Activated CD4-positive, alpha-beta T cell treated with anti-CD3 and anti-CD28 coated beads for 24 hours (primary cell): ENCODE data around the gene MDFIC.

ENCODE experiments used
- DNase-seq, 2 donors: peaks; one replicate each; pipeline ENCODE4 v3.0.0-alpha.2; 2020; ENCODE audit warnings: low read depth in 2 of 2

Gene MDFIC

DNA sequence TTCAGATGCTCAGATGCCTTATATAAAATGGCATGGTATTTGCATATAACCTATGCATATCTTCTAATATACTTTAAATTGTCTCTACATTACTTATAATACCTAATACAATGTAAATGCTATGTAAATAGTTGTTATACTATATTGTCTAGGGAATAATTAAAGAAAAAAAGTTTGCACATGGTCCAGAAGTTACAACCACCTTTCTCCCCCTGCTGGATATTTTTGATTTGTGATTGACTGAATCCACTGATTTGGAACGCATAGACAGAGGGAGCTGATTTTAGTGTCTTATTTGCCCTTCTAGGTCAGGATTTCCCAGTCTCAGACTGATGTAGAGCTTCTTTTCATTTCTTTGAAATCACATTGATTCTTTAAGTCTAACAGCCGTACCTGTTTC is 31.8 kb downstream of the MDFIC start:
- no peak for DNase-seq

DNA sequence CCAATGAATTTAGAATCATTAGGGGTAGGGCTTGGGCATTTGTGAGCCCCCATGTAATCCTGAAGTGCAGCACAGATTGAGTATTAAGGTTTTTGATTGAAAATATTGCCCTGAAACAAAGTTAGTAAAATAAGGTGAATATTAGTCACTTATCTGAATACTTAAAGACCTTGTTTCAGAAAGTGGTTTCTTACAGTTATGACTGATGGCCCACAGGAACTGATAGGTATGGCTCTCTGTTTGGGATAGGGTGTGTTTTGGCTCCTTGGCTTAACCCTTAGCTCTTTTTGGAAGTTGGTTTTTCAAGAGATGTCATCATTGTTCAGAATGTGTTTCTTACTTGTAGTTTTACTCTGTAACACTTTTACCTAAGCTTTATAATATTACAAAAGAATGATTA is 34.8 kb downstream of the MDFIC start:
- DNase-seq = no peak

DNA sequence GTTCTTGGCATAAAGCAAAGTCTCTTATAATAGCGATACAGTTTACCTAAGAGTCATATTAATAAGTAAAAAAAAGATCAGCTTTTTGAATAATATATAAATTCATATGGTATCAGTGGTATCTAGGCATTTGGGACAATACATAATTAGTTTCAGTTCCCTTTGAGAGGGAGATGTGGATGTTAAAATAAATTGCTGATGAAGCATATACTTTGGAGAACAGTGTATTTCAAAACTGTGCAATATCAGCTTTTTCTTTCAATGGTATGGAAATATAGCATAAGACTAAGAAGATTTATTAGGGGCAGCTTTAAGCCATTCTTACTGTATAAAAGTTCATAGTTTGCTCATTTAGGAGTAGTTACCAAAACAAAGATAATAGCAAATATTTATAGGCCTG is 35.5 kb downstream of the MDFIC start:
- no peak for DNase-seq

DNA sequence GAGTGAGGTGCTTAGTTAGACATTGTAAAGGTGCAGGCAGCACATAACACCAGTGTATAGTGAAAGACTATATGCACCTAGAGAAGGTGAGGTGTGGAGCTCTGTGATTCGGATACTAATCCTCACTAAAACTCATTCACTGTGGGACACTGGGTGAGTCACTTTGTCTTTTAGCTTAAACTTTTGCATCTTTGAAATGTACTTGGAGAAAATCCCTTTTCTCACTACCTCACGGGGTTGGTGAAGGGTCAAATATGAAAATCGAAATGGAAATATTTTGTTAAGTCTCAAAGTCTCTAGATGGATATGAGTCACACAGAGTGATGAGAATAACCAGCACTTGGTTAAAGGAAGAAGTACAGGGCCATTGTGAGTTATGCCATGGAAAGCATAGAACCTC is 38.0 kb downstream of the MDFIC start:
- no peak for DNase-seq

DNA sequence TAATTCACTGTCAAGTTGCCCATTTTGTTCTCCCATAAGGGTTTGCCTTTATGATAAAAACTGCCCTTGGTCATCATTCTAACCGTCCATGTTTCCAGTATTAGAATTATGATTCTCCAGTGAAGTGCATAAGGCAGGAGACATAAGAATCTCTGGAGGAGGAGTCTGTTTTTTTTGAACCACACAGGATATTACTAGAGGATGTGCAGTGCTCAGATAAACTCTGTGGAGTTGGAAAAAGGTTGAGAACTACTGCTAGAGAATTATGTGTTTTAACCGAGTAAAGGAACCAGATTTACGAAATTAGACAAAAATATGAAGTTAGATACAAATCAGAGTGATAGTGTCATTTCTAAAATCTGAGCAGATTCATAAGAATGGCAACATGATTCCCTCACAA is 40.5 kb downstream of the MDFIC start:
- no peak for DNase-seq

DNA sequence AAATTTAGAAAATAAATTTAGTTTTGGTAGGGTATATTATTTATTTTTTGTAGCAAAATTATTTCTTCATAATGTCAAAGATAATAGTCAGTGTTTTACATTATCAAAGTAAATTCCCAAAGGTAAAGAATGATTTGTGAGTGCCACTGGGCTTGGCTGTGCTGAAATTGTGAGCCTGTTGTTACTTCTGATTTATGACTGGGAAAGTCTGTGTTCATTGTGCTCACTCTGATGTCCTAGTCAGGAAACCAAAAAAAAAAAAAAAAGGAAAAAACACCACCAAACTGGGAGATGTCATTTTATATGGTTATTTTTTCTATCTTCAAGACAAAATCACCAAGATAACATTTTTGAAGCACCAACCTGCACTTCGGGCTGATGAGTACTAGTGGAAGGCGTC is 44.3 kb downstream of the MDFIC start:
- DNase-seq = no peak

DNA sequence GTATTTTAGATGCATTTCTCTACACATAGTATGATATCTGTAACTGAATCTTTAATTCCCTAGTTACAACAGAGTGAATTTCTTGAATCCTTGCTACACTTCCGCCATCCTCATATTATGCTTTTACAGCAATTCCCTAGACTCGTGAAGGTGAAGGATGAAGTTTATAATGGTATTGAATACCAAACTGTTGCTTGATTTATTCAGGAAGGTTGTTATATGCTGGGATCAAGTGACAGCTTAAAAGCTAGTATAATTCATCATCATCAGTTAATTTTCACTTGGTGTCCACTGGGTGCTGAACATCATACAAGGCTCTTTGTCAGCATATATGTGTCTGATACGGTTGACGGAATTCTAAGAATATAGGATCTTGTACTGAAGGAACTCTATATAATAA is 47.2 kb downstream of the MDFIC start:
- DNase-seq = no peak

DNA sequence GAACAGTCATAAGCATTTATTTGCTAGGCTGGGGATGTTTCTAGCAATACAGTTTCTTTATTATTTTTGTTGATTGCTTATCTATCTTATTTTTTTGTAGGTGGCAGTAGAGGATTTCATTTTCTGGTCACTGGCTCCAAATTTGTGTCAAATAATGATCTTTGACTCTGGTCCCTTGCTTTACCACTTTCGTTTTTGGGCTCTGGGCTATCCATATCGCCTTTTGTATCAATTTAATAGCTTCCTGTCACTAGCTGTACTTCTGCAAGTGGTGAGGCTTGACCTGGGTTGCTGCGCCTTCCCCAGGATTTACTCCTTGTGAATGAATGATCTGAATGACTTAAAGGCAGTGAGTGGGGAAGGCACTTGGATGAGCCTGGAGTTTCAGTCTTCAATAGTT is 48.4 kb downstream of the MDFIC start:
- no peak for DNase-seq

DNA sequence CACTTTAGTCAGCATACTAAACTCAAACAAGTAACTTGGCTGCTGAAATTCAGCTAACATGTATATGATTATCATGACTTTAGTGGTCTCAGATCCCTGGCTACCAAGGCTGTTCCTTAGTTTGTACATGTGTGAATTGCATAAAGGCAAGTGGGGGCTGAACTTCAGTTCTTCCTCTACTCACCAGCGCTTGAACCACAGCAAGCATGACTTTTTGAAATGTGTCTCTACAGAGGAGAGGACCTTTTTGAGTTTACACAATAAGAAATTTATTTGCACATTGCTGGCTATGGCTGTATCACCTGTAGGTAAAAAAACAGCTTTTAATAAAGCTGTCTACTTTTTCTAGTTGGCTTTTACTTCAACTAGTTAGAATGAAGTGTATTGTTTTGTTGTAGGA is 48.8 kb downstream of the MDFIC start:
- no peak for DNase-seq

DNA sequence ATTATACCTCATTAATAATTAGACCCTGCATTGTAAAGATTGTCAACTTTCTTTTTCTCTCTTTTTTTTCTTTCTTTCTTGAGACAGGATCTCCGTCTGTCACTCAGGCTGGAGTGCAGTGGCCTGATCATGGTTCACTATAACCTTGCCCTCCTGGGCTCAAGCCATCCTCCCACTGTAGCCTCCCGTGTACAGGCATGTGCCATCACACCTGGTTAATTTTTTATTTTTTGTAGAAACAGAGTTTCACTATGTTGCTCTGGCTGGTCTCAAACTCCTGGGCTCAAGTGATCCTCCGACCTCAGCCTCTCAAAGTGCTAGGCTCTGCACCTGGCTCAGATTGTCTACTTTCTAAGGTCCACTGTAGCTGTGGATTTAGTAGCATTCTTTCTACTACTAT is 50.7 kb downstream of the MDFIC start:
- DNase-seq = no peak

DNA sequence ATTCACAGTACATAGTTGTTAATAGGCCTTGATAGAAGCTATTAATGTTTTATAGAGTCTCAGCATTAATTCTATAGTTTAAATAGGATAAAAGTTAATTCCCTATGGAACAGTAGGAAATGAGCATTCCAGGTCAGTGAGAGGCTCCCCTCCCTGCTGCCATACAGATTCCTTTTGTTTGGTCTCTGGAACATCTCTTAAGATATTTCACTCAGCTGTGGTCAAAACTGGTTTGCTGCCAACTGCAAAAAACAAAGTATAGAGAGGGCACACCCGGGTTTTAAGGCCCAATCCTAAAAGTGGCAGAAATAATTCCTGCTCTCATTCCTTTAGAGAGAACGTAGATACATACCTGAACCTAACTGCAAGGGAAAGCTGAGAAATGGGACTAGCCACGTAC is 51.3 kb downstream of the MDFIC start:
- DNase-seq = no peak

DNA sequence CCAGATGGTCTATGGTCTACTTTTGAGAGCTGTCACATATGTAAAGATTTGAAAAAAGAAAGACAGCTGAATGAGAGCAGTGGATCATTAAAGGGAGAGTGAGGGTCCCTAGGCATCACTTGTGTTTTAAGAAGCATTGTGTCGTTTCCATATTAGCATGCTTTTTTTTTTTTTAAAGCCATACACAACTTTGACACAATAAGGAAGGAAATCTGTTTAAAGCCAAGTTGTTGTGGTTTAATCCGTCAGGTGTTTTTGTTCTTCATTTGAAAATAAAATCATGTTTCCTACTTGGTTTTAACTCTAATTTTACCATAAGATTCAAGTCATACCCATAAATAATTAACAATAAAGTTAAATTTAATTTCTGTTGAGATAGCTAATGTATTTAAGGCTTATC is 53.5 kb downstream of the MDFIC start:
- DNase-seq = no peak

DNA sequence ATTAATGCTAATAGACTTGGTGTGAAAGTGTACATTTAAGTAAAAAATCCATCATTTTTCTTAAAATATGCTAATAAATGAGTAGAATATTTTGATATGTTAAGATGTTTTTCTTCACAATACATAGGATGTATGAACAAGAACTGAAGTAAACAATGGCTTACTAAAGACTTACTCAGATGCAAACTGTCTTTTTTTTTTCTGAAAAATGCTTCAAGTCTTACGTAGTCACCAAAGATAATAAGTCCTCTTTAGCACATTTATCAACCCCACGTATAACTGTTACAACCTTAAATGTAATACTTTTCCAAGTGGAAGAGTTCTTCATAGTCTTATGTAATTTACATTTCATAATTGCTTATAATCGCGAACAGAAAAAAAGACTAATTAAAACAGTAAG is 54.8 kb downstream of the MDFIC start:
- DNase-seq = no peak

DNA sequence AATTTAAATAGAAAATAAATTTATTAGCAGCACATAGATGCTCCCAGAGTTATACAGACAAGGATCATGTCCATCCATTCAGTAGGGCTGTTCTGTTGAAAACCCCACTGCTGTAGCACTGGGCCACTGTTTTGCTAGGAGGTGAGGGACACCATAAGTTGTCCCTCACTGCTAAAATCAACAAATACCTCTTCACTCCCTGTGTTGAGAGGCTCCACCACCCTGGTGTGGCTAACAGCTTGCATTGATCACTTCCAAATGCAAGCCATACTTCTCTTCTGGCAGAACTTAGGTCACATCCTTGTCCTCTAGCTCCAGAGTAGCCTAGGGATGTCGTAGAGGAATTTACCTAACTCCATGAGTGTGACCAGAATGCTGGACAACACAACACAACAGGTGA is 55.4 kb downstream of the MDFIC start:
- no peak for DNase-seq

DNA sequence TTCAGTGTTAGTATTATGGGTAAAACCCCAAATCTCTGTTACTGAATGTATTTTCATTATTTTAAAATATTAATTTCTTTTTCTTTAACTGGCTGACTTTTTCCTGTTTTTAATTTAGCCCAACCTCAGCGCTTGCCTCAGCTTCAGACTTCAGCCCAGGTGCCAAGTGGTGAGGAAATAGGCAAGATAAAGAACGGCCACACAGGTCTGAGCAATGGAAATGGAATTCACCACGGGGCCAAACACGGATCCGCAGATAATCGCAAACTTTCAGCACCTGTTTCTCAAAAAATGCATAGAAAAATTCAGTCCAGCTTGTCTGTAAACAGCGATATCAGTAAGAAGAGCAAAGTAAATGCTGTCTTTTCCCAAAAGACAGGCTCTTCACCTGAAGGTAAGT is 57.5 kb downstream of the MDFIC start:
- no peak for DNase-seq

DNA sequence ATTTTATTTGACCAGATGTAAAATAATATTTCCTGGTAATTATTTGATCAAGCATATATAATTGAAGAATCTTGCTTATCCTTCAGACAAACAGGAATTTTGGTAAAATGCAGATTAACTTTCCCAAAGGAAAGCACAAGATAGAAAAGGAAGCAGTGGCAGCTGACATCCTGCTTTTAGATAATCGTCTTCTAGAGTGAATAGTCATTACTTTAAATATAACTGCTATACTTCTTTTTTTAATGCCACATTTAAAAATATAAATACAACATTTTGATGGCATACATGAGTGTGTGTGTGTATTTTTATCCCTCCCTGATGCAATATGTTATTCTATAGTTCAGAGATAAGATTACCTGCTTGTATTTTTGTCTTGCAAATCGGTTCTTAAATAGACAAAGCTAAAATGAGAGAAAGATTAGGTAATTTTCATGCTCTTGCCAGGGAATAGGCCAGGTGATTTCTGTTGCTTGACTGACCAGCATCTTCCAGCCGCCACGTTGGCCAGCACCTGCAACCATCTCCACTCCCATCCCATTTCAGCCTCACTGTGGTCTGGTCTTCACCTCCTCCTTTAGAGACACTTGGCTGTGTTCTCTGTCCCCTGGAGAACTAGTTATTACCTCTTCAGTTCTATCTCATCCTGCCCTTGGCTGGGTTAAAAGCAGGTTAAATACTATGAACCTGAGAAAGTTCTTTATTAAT is 58.1 kb downstream of the MDFIC start:
- DNase-seq = no peak

DNA sequence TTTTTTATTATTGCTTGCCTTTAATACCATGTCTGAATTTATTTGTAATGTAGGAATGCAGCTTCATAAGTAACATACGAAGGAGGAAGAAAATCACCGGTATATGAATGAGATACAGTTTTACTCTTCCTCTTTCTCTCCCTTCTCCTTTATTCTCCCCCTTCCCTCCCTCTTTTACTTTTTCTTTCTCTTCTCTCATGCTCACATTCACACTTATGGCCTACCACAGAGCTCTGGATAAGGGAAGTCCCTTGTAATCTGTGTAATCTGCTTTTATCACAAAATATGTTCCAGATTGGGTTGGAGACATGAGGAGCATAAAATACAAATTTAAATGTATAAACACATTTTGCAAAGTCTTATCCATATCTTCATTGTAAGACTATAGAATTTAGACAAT is 59.4 kb downstream of the MDFIC start:
- no peak for DNase-seq

DNA sequence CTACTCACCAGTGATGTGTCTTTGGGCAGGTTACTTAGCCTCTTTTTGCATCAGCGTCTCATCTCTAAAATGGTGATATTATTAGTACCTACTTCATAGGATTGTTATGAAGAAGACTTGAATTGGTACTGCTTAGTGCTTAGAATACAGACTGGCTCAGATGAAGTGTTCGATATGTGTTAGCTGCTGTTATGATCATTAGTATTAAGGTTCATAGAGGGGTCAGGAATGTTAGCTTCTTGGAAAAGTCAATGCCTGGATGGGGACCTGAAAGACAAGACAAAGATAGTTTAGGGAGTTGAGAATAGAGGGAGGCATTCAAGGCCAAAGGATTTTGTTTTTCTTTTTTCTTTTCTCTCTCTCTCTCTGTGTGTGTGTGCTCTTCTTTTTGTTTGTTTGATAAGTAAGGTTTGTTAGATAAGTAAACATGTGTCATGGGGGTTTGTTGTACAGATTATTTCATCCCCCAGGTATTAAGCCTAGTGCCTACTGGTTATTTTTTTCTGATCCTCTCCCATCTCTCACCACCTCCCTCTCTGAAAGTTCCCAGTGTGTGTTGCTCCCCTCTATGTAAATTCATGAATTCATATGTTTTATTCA is 63.3 kb downstream of the MDFIC start:
- DNase-seq = no peak

DNA sequence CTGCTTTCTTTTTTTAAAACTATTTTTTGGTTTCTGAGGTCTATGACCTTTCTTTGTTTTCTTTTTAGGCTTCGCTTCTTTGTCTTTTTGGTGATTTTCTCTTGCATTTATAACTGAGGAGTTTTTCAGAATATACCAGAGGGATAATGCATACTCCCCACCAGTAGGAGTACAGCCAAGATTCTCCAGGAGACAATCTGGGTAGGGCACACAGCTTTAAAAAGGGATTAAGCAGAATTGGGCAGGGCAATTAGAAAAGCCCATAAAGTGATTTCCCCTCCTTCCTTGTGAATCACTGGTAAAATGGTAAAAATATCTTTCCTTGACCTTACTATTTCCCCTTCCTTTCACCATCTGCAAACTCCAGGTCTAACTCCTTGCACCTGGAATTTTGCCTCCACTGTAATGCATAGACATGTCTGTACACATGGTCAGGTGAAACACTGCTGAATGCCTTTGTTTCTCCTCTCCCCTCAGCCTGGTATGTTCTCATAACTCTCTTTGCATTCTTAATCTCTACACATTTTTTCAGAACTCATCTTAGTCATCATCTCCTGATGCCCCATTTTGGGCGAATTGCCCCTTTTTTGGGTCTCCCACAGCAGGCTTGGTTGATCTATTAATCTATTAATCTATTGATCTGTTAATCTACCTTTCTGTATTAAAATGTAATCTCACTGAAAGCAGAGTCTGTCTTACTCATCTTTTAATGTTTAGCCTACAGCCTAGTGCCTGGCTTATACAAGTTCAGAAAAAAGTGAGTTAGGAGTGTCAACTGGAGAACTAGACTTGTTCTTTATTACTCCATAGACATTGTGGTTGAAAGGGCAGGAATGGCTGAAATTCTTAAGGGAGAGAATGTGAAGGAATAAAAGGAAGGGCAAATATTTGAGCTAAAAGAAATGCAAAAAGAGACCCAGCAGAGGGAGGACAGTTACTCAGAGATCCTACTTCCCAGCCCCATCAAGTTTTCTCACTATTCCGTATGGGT is 64.6 kb downstream of the MDFIC start:
- no peak for DNase-seq

DNA sequence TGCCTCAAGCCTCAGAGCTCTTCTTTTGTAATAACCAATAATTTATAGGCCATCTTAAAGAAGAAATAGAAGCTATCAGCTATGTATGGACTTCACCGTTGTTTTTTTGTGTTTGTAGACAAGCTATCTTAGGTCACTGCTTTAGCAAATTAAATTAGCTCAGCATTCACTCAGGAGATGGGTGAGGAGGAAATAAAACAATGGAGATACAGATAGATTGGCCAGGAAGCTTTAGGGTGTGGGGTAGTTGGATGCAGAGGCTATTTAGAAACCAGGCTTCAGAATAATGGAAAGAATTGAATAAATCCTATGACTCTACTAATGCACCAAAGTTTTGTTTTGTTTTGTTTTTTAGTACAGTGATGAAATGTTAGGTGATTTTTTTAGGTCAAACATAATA is 66.1 kb downstream of the MDFIC start:
- DNase-seq = no peak

DNA sequence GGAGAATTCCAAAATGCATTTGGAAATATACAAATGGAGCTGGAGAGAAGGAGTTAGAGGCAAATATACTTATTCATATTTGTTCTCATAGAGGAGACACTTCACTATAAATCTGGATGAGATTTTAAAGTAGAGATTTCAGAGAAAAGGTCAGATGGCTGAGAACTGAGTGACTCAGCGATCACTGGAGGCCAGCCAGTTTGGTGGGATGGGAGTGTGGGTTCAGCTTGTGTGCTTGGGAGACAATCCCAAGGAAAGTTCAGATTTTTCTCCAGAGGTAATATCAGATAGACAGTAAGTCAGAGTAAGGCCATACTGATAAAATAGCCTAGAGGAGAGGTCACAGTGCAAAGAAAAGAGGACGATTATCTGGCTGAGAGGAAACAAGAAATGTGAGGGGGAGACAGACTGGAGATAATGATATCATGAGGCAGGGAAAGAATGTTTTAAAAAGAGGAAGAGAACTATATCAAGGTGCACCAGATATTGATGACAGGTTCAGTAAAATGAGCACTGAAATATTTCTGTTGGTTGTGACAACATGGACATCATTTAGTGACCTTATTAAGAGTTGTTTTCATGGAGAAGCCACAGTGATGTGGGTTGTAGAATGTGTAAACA is 67.0 kb downstream of the MDFIC start:
- DNase-seq = no peak

DNA sequence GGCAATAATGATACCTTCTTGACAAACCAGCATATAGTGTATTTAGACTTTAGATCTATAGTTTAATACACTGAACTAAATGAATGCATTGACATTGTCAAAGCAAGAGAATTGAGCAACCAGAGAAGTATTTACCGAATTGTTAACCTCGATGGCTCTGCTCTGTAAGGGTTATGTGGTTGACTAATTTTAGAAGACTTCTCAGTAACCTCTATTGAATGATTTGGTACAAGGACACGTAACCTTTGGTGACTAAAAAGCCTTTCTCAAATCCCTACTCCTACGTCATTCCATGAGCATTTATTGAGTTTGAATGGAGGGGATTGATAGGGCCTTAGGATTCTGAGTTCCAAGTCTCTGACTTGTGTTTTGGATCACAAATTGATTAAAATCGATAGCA is 67.6 kb downstream of the MDFIC start:
- no peak for DNase-seq
